H1 (cell line): ENCODE results near the gene KRTAP17-1.

Experiments used
- BCL11A ChIP-seq, 2 experiments: IDR thresholded peaks; one replicate each; pipeline ENCODE4 v1.6.1; 2011; ENCODE audit warnings: low read depth in 2 of 2, low read length in 2 of 2, mild to moderate bottlenecking in 2 of 2
- CHD7 ChIP-seq: fragments of 300-600 bp; sonication (generic); IDR thresholded peaks from 2 replicates; pipeline ENCODE4 v1.7.1; 2012; ENCODE audit warnings: low read length, moderate library complexity, mild to moderate bottlenecking, inconsistent platforms; ENCODE audit not compliant: insufficient replicate concordance
- CREB1 ChIP-seq: IDR thresholded peaks from 2 replicates; pipeline ENCODE4 v1.6.1; 2012; ENCODE audit warnings: inconsistent platforms
- CTBP2 ChIP-seq: IDR thresholded peaks from 2 replicates; pipeline ENCODE4 v1.7.0; 2011; ENCODE audit warnings: borderline replicate concordance, mild to moderate bottlenecking, moderate library complexity, mixed read lengths, low read length; ENCODE audit not compliant: insufficient read depth, insufficient read length
- CTCF ChIP-seq, 3 experiments: IDR thresholded peaks; 1 replicate in 2 of 3; 2 replicates in 1 of 3; pipeline versions ENCODE4 v1.5.1 to v1.6.1; 2011; ENCODE audit warnings: low read length in 3 of 3, mild to moderate bottlenecking in 3 of 3, inconsistent platforms in 2 of 3, low read depth in 1 of 3, moderate library complexity in 1 of 3; ENCODE audit not compliant: insufficient read depth in 1 of 3; ENCODE audit errors: control extremely low read depth in 1 of 3
- FOSL1 ChIP-seq: IDR thresholded peaks from 2 replicates; pipeline ENCODE4 v1.6.1; 2011; ENCODE audit warnings: mild to moderate bottlenecking, low read depth, low read length, moderate library complexity; ENCODE audit not compliant: insufficient read depth
- KDM5A ChIP-seq: fragments of 200-600 bp; IDR thresholded peaks from 2 replicates; pipeline ENCODE4 v1.7.1; 2012; ENCODE audit warnings: mild to moderate bottlenecking, low read length, inconsistent platforms, mixed read lengths
- POLR2A ChIP-seq, 2 experiments: IDR thresholded peaks; 1 replicate in 1 of 2; 2 replicates in 1 of 2; pipeline ENCODE4 v1.6.1; 2011; ENCODE audit warnings: low read depth in 2 of 2, low read length in 2 of 2, mild to moderate bottlenecking in 2 of 2; ENCODE audit errors: control extremely low read depth in 1 of 2
- SIN3A ChIP-seq, 2 experiments: IDR thresholded peaks in 1 of 2; conservative IDR thresholded peaks in 1 of 2; 2 replicates each; pipeline ENCODE4 v1.6.1; 2011 to 2012; ENCODE audit warnings: low read length in 2 of 2, improper control_type of control experiment in 1 of 2, low read depth in 1 of 2, mild to moderate bottlenecking in 1 of 2
- SUZ12 ChIP-seq: fragments of 200-600 bp; sonication (generic); IDR thresholded peaks from 2 replicates; pipeline ENCODE4 v1.6.1; 2012; ENCODE audit warnings: mild to moderate bottlenecking, inconsistent platforms, low read length, moderate library complexity, mixed read lengths

DNA sequence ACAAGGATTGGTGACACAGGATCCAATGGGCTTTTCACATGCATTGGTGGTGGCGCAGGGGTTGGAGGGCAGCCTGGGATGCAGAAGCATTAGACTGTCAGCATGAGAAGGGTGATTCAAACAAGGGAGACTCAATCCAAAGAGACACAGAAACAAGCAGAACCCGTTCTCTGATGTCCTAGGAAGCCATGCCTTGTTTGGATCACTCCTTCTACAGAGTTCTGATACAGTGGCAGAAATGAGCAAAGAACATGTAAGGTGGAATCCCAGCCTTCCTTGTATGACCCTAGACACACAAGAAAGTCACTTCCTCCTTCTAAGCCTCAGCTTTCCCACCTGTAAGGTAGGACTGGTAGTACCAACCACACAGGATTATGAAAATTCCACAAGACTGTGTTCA lies 48.4 kb upstream of the KRTAP17-1 start:
- TF ChIP-seq KDM5A (no peak), CREB1 (no peak), FOSL1 (no peak), POLR2A (IDR thresholded peaks at IDR 0.05; ENCODE audit: control extremely low read depth in 1 of 2, low read depth in 2 of 2, low read length in 2 of 2) (no peak), CTCF (IDR thresholded peaks at IDR 0.05; ENCODE audit: control extremely low read depth in 1 of 3, insufficient read depth in 1 of 3, low read depth in 1 of 3, low read length in 3 of 3) (no peak), CTBP2 (no peak), CHD7 (no peak), SIN3A (conservative IDR thresholded peaks at IDR 0.05 in 1 of 2, IDR thresholded peaks at IDR 0.05 in 1 of 2; ENCODE audit: low read depth in 1 of 2, low read length in 2 of 2) (no peak), BCL11A (IDR thresholded peaks at IDR 0.05; ENCODE audit: low read depth in 2 of 2, low read length in 2 of 2) (no peak), SUZ12 (no peak)
